GM21619 (cell line): ENCODE results near the gene MAP1LC3B.
"Not testable (repeated sequence)": the region's sequence is repeated elsewhere in the genome, so short reads cannot be mapped to it uniquely, and the experiment has no call there.

Experiments used
- ATAC-seq: cut with Tn5 transposase; IDR thresholded peaks from one replicate; pipeline ENCODE4 v1.9.1; 2021; ENCODE audit not compliant: unreplicated experiment

The MAP1LC3B gene

GRCh38 chr16:87360862-87361610, 31.1 kb upstream of the MAP1LC3B start:
- ATAC-seq: no peak

GRCh38 chr16:87361916-87362619, 30.1 kb upstream of the MAP1LC3B start:
- no peak for ATAC-seq

- ATAC-seq: not testable (repeated sequence)
These were observed 29.1 kb upstream of the MAP1LC3B start for GRCh38 chr16:87362828-87363559.

GRCh38 chr16:87363771-87364455, 28.2 kb upstream of the MAP1LC3B start:
- no peak for ATAC-seq

- no peak for ATAC-seq
These were observed 27.0 kb upstream of the MAP1LC3B start for GRCh38 chr16:87365021-87365713.

- ATAC-seq: no peak
These were observed 25.8 kb upstream of the MAP1LC3B start for GRCh38 chr16:87366288-87366687.

GRCh38 chr16:87366930-87367329, 25.2 kb upstream of the MAP1LC3B start:
- no peak for ATAC-seq

GRCh38 chr16:87367529-87367928, 24.6 kb upstream of the MAP1LC3B start:
- ATAC-seq: no peak

GRCh38 chr16:87368029-87368770, 23.9 kb upstream of the MAP1LC3B start:
- ATAC-seq: no peak

- no peak for ATAC-seq
These were observed 22.9 kb upstream of the MAP1LC3B start for GRCh38 chr16:87369117-87369765.

GRCh38 chr16:87369796-87370719, 22.1 kb upstream of the MAP1LC3B start:
- ATAC-seq: no peak

GRCh38 chr16:87371261-87371866, 20.8 kb upstream of the MAP1LC3B start:
- ATAC-seq: no peak

- ATAC-seq: no peak
These were observed 19.8 kb upstream of the MAP1LC3B start for GRCh38 chr16:87372305-87372704.

- no peak for ATAC-seq
These were observed 17.8 kb upstream of the MAP1LC3B start for GRCh38 chr16:87374313-87374712.

- no peak for ATAC-seq
These were observed 16.6 kb upstream of the MAP1LC3B start for GRCh38 chr16:87375426-87376135.

GRCh38 chr16:87376660-87377059, 15.5 kb upstream of the MAP1LC3B start:
- ATAC-seq: no peak

- ATAC-seq: not testable (repeated sequence)
These were observed 12.8 kb upstream of the MAP1LC3B start for GRCh38 chr16:87379312-87379752.
